ENCODE data around the gene CYLD. TPM values are rescaled to one million over a fixed set of nuclear protein-coding genes. Genes with fewer than 3 reads are reported as not detected.

CYLD gene
- polyA plus RNA-seq (2013, experiment 1 of 2; ENCODE audit: insufficient read length): 14.6 TPM
- polyA plus RNA-seq (2013, experiment 2 of 2; ENCODE audit: insufficient read length): 15.8 TPM

- peak; percentile 100 for DNase-seq
These were observed at the start of gene CYLD for GRCh38 chr16:50741781-50742575. Gene CYLD (plus strand): TSS chr16:50742086. CDS start chr16:50749699, 7,613 bp downstream.

DNA sequence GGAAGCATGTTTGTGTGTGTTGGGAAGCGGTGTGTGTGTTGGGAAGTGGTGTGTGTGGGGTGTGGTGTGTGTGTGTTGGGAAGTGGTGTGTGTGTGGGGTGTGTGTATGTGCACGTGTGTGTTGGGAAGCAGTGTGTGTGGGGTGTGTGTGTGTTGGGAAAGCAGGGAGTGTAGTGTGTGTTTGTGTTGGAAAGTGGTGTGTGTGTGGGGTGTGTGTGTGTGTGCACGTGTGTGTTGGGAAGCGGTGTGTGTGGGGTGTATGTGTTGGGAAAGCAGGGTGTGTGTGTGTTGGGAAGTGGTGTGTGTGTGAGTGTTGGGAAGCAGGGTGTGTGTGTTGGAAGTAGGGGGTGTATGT, 49.3 kb upstream of the CYLD start:
- DNase-seq: no peak

DNA sequence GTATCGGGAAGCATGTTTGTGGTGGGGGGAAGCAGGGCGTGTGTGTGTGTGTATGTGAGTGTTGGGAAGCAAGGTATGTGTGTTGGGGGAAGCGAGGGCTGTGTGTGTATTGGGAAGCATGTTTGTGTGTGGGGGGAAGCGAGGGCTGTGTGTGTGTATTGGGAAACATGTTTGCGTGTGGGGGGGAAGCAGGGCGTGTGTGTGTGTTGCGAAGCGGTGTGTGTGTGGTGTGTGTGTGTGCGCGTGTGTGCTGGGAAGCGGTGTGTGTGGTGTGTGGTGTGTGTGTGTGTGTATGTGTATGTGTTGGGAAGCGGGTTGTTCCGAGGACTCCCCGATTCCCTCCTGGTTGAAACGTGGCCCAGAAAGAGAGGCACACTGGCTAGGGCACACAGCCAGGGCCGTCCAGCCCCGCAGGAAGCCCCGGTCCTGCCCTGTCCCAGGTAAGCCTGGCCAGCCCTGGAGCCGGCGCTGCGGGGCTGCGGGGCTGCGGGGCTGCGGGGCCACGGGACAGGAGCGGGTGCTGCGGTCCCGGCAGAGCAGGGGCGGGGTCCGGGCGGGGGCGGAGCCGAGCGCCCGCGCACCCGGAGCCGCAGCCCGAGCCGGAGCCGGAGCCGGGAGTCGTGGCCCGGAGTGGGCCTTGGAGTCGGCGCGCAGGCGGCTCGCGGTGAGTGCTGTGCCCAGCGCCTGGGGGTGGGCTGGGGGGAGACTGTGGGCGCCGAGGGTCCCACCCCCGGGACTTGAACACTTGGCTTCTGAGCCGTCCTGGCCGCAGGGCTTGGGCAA, 48.7 kb upstream of the CYLD start, which contains the start of gene NOD2:
NOD2 (plus strand) TSS at position 608 of the 783 bp plus-strand sequence. CDS start 5,890 bp downstream, outside the sequence.
- no peak for DNase-seq

DNA sequence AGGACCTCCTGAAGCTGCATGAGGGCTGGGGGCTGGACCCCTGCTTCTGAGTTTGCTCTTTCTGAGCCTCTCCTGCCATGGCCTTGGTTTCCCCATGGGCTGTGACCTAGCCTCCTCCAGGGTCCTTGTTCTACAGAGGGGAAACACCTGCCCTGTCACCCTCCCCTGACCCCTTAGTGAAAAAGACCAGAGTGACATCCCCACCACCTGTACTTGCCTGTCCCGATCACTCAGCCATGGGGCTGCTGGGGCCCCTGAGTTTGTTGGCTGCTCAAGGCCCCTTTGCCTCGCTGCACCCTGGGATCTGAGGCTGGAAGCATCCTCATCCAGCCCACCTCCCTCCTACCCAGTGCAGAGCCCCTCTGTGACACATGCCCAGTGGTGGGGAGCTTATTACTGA, 47.7 kb upstream of the CYLD start:
- no peak for DNase-seq

GRCh38 chr16:50695017-50696000, 46.6 kb upstream of the CYLD start:
- DNase-seq: no peak

DNA sequence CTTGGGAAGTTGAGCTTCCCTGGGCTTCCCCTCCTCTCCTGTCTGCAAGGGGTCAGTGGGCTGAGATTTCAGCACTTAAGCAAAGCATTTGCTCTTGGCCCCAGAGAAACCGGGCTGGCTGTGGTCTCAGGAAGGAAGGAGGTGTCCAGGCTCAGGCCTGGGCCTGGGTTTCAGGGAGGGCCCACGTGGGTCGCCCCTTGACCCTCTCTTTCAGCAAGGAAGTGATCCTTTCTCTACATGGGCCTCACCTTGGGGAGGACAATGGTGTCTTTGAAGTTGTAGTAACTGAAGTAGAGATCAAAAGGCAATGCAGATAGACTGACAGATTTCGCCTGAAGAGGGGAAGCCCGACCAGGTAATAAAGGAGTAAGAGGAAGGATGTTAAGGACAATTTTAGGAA, 45.8 kb upstream of the CYLD start:
- no peak for DNase-seq

DNA sequence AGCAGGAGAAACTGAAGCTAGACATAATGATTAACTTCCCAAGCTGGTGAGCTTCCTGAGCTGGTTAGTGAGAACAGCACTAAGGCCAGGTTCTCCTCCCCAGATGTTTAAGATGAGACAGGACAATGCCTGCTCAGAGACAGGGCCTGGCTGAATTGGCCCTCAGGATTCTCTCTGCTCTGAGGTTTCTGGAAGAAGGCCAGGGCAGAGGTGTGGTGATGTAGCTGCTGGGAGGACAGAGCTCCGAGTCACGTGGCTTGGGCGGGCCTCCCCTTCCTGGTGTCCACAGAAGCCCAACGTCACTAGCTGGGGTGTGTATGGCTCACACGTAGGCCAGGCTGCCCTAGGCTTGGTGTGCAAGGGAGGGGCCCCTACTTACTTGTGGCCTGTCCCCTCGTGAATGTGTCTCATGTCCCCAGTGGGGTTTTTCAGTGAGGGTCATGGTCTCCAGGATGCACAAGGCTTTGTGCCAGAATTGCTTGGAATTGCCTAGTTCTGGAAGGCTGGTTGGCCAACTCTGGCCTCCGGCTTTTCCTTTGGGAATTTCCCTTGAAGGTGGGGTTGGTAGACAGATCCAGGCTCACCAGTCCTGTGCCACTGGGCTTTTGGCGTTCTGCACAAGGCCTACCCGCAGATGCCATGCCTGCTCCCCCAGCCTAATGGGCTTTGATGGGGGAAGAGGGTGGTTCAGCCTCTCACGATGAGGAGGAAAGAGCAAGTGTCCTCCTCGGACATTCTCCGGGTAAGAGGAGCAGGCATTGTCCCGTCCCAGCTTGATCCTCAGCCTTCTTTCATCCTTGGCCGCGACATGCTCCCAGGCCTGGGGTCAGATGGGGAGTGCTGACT, 45.1 kb upstream of the CYLD start:
- peak; percentile 48 for DNase-seq

DNA sequence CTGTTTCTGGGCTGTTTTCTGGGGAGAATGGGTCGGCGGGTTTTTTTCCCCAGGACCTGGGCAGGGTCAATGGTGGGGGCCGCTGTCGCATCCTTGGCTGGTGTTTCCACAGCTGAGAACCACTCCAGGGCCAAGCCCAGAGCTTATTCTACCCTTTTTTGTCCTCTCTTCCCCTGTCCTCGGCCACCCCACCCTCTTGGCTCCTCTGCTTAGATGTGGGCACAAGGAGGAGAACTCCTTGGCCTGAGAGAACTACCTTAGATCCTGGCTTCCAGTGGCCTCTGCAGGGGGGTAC, 44.5 kb upstream of the CYLD start:
- no peak for DNase-seq

- no peak for DNase-seq
These were observed 43.8 kb upstream of the CYLD start for GRCh38 chr16:50697881-50698767.

- no peak for DNase-seq
These were observed 42.3 kb upstream of the CYLD start for GRCh38 chr16:50699326-50700159.

DNA sequence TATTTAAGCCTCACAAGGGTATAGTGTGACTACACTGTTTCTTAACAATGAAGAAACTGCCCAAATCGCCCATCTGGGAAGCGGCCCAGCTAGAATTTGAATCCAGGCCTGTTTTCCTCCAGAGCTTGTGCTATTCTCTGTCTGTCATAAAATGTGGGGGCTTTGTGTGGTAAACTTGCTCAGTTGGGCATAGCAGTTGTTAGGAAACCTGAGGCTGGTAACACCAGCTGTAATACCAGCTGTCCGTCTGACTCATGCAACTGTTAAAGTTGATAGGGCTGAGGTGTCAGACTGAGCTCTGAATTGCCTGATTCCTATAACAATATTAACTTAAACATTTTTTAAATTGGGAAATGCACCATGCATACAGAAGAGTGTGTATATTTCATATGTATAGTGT, 39.2 kb upstream of the CYLD start:
- DNase-seq: no peak

DNA sequence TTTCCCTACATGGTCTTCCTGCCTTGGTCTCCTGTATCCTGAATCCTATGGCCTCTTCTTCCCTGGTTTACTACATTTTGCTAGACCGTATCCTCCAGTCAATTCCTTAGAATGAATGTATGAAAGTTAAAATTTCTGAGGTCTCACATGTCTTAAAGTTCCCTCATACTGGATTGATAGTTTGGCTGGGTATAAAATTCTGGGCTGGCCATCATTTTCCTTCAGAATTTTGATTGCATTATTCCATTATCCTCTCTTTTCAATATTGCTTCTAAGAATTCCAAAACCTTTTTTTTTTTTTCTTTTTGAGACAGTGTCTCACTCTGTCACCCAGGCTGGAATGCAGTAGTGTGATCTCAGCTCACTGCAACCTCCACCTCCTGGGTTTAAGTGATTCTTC, 37.6 kb upstream of the CYLD start:
- DNase-seq: no peak

DNA sequence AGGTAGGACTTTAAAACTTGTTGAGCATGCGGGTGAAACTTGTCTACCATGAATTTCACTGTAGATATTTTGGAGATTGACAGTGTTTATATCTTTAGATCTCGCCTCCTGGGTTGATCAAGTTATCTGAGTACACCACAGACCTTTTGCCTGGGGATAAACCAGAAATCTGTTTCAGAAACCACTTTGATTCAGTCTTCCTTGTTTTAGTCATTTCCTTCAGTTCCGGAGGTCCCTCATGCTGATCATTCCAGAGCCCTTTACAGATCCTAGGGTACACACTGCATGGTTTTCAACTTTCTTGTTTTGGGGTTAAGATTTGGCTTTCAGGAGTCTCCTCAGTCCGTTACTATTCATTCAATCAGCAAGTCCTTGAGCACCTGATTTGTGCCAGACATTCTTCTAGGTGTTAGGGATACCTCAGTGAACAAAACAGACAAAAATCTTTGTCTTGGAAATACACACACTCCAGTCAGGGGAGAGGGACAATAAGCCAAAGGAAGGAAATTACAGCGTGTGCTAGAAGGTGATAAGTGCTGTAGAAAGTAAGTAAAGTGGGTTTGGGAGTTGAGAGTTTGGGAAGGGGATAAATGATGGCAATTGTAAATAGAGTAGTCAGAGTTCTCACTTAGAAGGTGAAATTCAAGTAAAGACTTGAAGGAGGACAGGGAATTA, 36.3 kb upstream of the CYLD start:
- no peak for DNase-seq

DNA sequence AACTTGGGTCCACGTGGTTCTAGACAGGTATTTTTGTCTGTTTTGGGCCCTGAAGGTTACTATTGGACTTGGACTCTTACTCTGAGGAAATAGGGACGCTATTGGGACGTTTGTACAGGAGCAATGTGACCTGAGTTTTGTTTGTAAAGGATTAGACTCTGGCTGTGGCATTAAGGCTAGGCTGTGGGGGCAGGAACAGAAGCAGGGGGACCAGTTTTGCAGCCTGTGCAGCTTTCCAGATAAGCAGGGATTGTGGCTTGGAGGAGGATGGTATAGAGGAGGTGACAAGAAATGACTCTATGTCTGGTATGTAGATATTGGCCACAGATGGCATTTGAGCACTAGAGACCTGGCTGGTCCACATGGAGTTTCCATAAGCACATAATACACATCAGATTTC, 35.6 kb upstream of the CYLD start:
- DNase-seq: no peak

- no peak for DNase-seq
These were observed 33.4 kb upstream of the CYLD start for GRCh38 chr16:50708373-50709060.

- no peak for DNase-seq
These were observed 32.7 kb upstream of the CYLD start for GRCh38 chr16:50709061-50709684.

GRCh38 chr16:50709980-50710379, 31.9 kb upstream of the CYLD start:
- DNase-seq: no peak

DNA sequence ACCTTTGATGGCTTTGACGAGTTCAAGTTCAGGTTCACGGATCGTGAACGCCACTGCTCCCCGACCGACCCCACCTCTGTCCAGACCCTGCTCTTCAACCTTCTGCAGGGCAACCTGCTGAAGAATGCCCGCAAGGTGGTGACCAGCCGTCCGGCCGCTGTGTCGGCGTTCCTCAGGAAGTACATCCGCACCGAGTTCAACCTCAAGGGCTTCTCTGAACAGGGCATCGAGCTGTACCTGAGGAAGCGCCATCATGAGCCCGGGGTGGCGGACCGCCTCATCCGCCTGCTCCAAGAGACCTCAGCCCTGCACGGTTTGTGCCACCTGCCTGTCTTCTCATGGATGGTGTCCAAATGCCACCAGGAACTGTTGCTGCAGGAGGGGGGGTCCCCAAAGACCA, 30.8 kb upstream of the CYLD start:
- DNase-seq: no peak

Data from fibroblast of skin of abdomen (primary cell).